A673 (cell line): ENCODE measurements around the gene ASTN2. TPM values are rescaled to one million over a fixed set of nuclear protein-coding genes. Genes with fewer than 3 reads are reported as not detected.

ENCODE experiments used
- BruUV-seq: library from RNA; stranded (reverse); fragments of 400-500 nt; replicated peaks from 2 replicates; lab custom pipeline; 2021; lab: Mats Ljungman, UMichigan
- CTCF ChIA-PET: fragments of 300-600 bp; sonication (Branson Sonifier 250); formaldehyde crosslinking; loops from one replicate; lab custom pipeline; 2022; ENCODE audit warnings: antibody characterized with exemption; lab: Charles Lee
- POLR2A ChIA-PET: fragments of 300-600 bp; sonication (Branson Sonifier 250); formaldehyde crosslinking; loops from one replicate; lab custom pipeline; 2022; ENCODE audit warnings: antibody characterized with exemption; ENCODE audit not compliant: low non-redundant PET; lab: Charles Lee
- DNase-seq: peaks from one replicate; pipeline ENCODE4 v3.0.0-alpha.2; 2015; ENCODE audit warnings: low spot score
- H3K27ac ChIP-seq: fragments of 200-600 bp; sonication (generic); 2 replicates; pipeline ENCODE4 v1.5.1; 2016; ENCODE audit warnings: mixed run types, low read depth, mild to moderate bottlenecking, mixed read lengths, antibody characterized with exemption, low read length; ENCODE audit not compliant: poor library complexity, severe bottlenecking
- H3K27me3 ChIP-seq: fragments of 200-600 bp; sonication (generic); replicated peaks from 2 replicates; pipeline ENCODE4 v1.6.1; 2017; ENCODE audit warnings: mixed run types, low read depth, mild to moderate bottlenecking, mixed read lengths, antibody characterized with exemption, low read length; ENCODE audit not compliant: insufficient read depth, poor library complexity
- H3K36me3 ChIP-seq: fragments of 200-600 bp; sonication (generic); 2 replicates; pipeline ENCODE4 v1.6.1; 2016; ENCODE audit warnings: mixed run types, mild to moderate bottlenecking, mixed read lengths, antibody characterized with exemption, low read length; ENCODE audit not compliant: insufficient read depth, poor library complexity, severe bottlenecking
- H3K4me1 ChIP-seq: fragments of 200-600 bp; sonication (generic); 2 replicates; pipeline ENCODE4 v1.6.1; 2017; ENCODE audit warnings: mixed run types, mild to moderate bottlenecking, mixed read lengths, antibody characterized with exemption, low read length; ENCODE audit not compliant: insufficient read depth, poor library complexity, severe bottlenecking
- H3K4me3 ChIP-seq: fragments of 200-600 bp; sonication (generic); 2 replicates; pipeline ENCODE4 v1.5.1; 2016; ENCODE audit warnings: low read depth, mixed run types, mild to moderate bottlenecking, mixed read lengths, low read length; ENCODE audit not compliant: poor library complexity, severe bottlenecking
- H3K9me3 ChIP-seq: fragments of 200-600 bp; sonication (generic); 2 replicates; pipeline ENCODE4 v1.6.1; 2016; ENCODE audit warnings: mixed run types, low read depth, mild to moderate bottlenecking, mixed read lengths, antibody characterized with exemption, low read length; ENCODE audit not compliant: poor library complexity, severe bottlenecking
- CTCF ChIP-seq: fragments of 300-800, 200-600 bp; sonication (generic); conservative IDR thresholded peaks from 2 replicates; pipeline ENCODE4 v1.5.1; 2017; ENCODE audit warnings: low read depth, mild to moderate bottlenecking, antibody characterized with exemption, low read length, moderate library complexity, mixed read lengths
- EZH2 ChIP-seq: fragments of 200-600 bp; sonication (generic); IDR thresholded peaks from 2 replicates; pipeline ENCODE4 v1.6.1; 2017; ENCODE audit warnings: borderline replicate concordance, low read depth, mild to moderate bottlenecking, mixed read lengths, antibody characterized with exemption, low read length; ENCODE audit not compliant: poor library complexity, severe bottlenecking
- intact Hi-C: fragments of 100-400 bp; cut with micrococcal nuclease; formaldehyde crosslinking; loops from one replicate; pipeline ENCODE4 v1.10.0; 2022; ENCODE audit not compliant: unreplicated experiment
- total RNA-seq: library from RNA; stranded (reverse); gene quantifications from 2 replicates; pipeline ENCODE4 v1.2.3, GENCODE V29; 2021

ASTN2 gene
- total RNA-seq, 1 experiment from 2014 or later, result 3.4 TPM

GRCh38 chr9:116683535-116683934, 731.3 kb downstream of the ASTN2 start:
- BruUV-seq, result no TSS peak
- H3K4me1 ChIP-seq, result peaks cover 5% of the 10 kb centered on the region
- POLR2A ChIA-PET, result no interaction called here
- CTCF ChIA-PET, result no interaction called here
- TF ChIP-seq CTCF (no peak), EZH2 (no peak)
- H3K36me3 ChIP-seq, result no peaks in the 10 kb centered on the region
- intact Hi-C loops, result no loop called here
- peaks cover 4% of the 10 kb centered on the region for H3K9me3 ChIP-seq
- H3K4me3 ChIP-seq, result no peak overlapping the region
- H3K27ac ChIP-seq, result no peak overlapping the region
- no peak for DNase-seq
- H3K27me3 ChIP-seq, result no peaks in the 10 kb centered on the region

GRCh38 chr9:116674210-116674980, 740.5 kb downstream of the ASTN2 start:
- no peaks in the 10 kb centered on the region for H3K9me3 ChIP-seq
- no peaks in the 10 kb centered on the region for H3K4me1 ChIP-seq
- intact Hi-C loops, result no loop called here
- H3K36me3 ChIP-seq, result no peaks in the 10 kb centered on the region
- BruUV-seq, result no TSS peak
- no peaks in the 10 kb centered on the region for H3K27me3 ChIP-seq
- no peak for DNase-seq
- ChIA-PET CTCF (no interaction called here), POLR2A (interaction anchor here (0.7 kb wide), 1 partner anchor 23 kb away, joined by 5 read pairs; no protein-coding TSS in a partner anchor)
- H3K4me3 ChIP-seq, result no peak overlapping the region
- TF ChIP-seq CTCF (no peak), EZH2 (no peak)
- no peak overlapping the region for H3K27ac ChIP-seq

GRCh38 chr9:116673375-116673774, 741.5 kb downstream of the ASTN2 start:
- Histone ChIP-seq H3K36me3 (no peaks in the 10 kb centered on the region), H3K4me1 (no peaks in the 10 kb centered on the region), H3K4me3 (no peak overlapping the region), H3K9me3 (no peaks in the 10 kb centered on the region), H3K27me3 (no peaks in the 10 kb centered on the region), H3K27ac (no peak overlapping the region)
- TF ChIP-seq EZH2 (no peak), CTCF (no peak)
- no TSS peak for BruUV-seq
- DNase-seq, result no peak
- intact Hi-C loops, result no loop called here
- POLR2A ChIA-PET, result interaction anchor here (0.7 kb wide), 1 partner anchor 22 kb away, joined by 5 read pairs; no protein-coding TSS in a partner anchor
- CTCF ChIA-PET, result no interaction called here
